BE2C (cell line): ENCODE data around the gene MACF1.

Source experiments
- DNase-seq: peaks from one replicate; pipeline ENCODE4 v3.0.0-alpha.2; 2020
- H3K27me3 ChIP-seq: fragments of 250-450 bp; sonication (Bioruptor Pico); 2 replicates; pipeline ENCODE4 v1.5.1; 2020; ENCODE audit warnings: mild to moderate bottlenecking
- H3K36me3 ChIP-seq: fragments of 250-450 bp; sonication (Bioruptor Pico); 2 replicates; pipeline ENCODE4 v1.5.1; 2020; ENCODE audit warnings: mild to moderate bottlenecking
- H3K4me1 ChIP-seq: fragments of 250-450 bp; sonication (Bioruptor Pico); 2 replicates; pipeline ENCODE4 v1.5.1; 2020
- H3K4me3 ChIP-seq: 2 replicates; pipeline ENCODE4 v1.5.1; 2011; ENCODE audit warnings: low read depth, low read length
- H3K9me3 ChIP-seq: fragments of 250-450 bp; sonication (Bioruptor Pico); 2 replicates; pipeline ENCODE4 v1.5.1; 2020
- CTCF ChIP-seq: IDR thresholded peaks from 2 replicates; pipeline ENCODE4 v1.5.1; 2012; ENCODE audit warnings: mild to moderate bottlenecking, low read depth, low read length

The MACF1 gene

GRCh38 chr1:39255222-39255621, 50.7 kb downstream of the MACF1 start:
- Histone ChIP-seq H3K27me3 (no peaks in the 10 kb centered on the region), H3K4me1 (no peaks in the 10 kb centered on the region), H3K36me3 (no peaks in the 10 kb centered on the region), H3K4me3 (no peak overlapping the region), H3K9me3 (no peaks in the 10 kb centered on the region)
- no peak for TF ChIP-seq CTCF
- no peak for DNase-seq

- no peak overlapping the region for H3K4me3 ChIP-seq
- TF ChIP-seq CTCF: peak; percentile 71
- peak; percentile 52 for DNase-seq
- H3K36me3 ChIP-seq: no peaks in the 10 kb centered on the region
- no peaks in the 10 kb centered on the region for H3K4me1 ChIP-seq
- H3K27me3 ChIP-seq: no peaks in the 10 kb centered on the region
- no peaks in the 10 kb centered on the region for H3K9me3 ChIP-seq
Measured at GRCh38 chr1:39258146-39258924, 53.8 kb downstream of the MACF1 start.

GRCh38 chr1:39258925-39259244, 54.4 kb downstream of the MACF1 start:
- Histone ChIP-seq H3K4me3 (no peak overlapping the region), H3K9me3 (no peaks in the 10 kb centered on the region), H3K27me3 (no peaks in the 10 kb centered on the region), H3K36me3 (no peaks in the 10 kb centered on the region), H3K4me1 (no peaks in the 10 kb centered on the region)
- no peak for TF ChIP-seq CTCF
- no peak for DNase-seq

DNA sequence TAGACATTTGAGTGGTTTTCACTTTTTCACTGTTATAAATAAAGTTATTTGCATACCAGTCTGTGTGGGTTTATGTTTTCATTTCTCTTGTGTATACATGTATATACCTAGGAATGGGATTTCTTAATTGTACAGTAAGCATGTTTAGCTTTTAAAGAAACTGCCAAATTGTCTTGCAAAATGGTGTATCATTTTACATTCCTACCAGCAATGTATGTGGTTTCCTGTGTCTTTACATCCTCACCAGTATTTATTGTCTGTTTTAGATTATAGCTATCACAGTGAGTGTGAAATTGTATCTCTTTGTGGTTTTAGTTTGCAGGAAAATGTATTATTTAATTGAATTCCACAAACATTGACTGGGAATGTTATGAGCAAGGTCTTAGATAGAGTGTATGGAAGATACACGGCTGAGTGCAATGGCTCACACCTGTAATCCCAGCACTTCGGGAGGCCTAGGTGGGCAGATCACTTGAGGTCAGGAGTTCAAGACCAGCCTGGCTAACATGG, 57.3 kb downstream of the MACF1 start:
- DNase-seq: no peak
- no peaks in the 10 kb centered on the region for H3K9me3 ChIP-seq
- no peaks in the 10 kb centered on the region for H3K36me3 ChIP-seq

DNA sequence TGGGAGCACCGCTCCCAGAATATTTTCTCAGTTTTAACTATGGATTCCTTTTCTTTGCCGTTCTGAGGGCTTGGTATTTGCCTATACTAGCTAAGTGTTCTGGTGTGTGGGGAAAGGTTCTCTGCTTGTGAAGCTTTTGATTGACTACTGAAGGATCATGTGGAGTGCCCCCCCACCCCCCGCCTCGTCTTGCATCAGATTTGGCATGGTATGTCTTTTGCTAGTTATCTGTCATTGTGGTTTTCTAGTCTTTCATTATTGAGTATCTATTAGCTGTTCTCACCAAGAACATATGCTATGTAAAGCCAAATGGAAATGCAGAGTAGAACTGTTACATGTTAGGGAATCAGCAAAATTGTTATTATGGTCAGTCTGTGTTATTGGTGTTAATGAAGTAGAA, 58.3 kb downstream of the MACF1 start:
- no peak for DNase-seq
- Histone ChIP-seq H3K4me1 (no peaks in the 10 kb centered on the region), H3K36me3 (no peaks in the 10 kb centered on the region), H3K27me3 (no peaks in the 10 kb centered on the region), H3K4me3 (no peak overlapping the region), H3K9me3 (no peaks in the 10 kb centered on the region)
- TF ChIP-seq CTCF: no peak

More for the DNA sequence above, 57.3 kb downstream of the MACF1 start:
- no peak overlapping the region for H3K4me3 ChIP-seq
- H3K4me1 ChIP-seq: no peaks in the 10 kb centered on the region
- TF ChIP-seq CTCF: no peak
- H3K27me3 ChIP-seq: no peaks in the 10 kb centered on the region

GRCh38 chr1:39266269-39266668, 61.8 kb downstream of the MACF1 start:
- Histone ChIP-seq H3K36me3 (no peaks in the 10 kb centered on the region), H3K9me3 (no peaks in the 10 kb centered on the region), H3K27me3 (no peaks in the 10 kb centered on the region), H3K4me3 (no peak overlapping the region), H3K4me1 (no peaks in the 10 kb centered on the region)
- no peak for DNase-seq
- TF ChIP-seq CTCF: 0 out of 2 replicates have a peak, but pooled peaks have one; percentile 11
